GM21381 (cell line): Measurements from ENCODE around the gene POU4F3.
"Not testable (repeated sequence)": the region's sequence is repeated elsewhere in the genome, so short reads cannot be mapped to it uniquely, and the experiment has no call there.

Experiments
- ATAC-seq: cut with Tn5 transposase; IDR thresholded peaks from one replicate; pipeline ENCODE4 v1.9.1; 2021; ENCODE audit warnings: mild to moderate bottlenecking, moderate library complexity; ENCODE audit not compliant: unreplicated experiment

The POU4F3 gene, protein sequence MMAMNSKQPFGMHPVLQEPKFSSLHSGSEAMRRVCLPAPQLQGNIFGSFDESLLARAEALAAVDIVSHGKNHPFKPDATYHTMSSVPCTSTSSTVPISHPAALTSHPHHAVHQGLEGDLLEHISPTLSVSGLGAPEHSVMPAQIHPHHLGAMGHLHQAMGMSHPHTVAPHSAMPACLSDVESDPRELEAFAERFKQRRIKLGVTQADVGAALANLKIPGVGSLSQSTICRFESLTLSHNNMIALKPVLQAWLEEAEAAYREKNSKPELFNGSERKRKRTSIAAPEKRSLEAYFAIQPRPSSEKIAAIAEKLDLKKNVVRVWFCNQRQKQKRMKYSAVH

DNA sequence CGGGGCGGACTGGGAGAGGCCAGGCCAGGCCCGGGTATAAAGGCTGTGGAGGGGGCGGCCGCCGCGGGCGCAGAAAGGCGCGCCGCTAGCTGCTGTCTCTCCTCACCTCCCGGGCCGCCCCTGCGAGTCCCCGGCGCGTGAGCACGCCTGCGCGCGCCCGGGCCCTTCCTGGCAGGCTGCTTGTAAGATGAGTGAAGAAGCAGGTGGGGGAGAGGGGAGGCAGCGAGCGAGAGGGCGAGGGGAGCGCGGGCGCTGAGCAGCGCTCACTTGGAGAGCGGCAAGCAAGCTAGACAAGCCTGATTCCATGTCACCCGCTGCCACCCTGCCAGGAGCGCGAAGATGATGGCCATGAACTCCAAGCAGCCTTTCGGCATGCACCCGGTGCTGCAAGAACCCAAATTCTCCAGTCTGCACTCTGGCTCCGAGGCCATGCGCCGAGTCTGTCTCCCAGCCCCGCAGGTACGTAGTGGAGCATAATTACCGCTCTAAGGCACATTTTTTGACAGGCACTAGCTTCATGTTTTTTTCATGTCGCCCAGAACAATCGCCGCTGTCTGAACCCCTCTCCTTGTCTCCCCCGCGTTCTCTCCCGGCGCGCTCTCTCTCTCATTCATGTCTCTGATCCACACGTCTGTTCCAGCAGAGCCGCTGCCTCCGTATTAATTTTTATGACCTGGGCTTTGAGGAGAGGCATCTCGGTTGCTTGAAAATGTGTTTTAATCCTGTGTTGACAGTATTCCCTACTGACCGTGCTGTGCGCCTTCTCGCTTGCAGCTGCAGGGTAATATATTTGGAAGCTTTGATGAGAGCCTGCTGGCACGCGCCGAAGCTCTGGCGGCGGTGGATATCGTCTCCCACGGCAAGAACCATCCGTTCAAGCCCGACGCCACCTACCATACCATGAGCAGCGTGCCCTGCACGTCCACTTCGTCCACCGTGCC lies at the start of gene POU4F3:
TSS of gene POU4F3 (plus strand) at position 66 of the 941 bp plus-strand sequence. CDS start at position 340, 274 bp downstream.
- ATAC-seq, result no peak

DNA sequence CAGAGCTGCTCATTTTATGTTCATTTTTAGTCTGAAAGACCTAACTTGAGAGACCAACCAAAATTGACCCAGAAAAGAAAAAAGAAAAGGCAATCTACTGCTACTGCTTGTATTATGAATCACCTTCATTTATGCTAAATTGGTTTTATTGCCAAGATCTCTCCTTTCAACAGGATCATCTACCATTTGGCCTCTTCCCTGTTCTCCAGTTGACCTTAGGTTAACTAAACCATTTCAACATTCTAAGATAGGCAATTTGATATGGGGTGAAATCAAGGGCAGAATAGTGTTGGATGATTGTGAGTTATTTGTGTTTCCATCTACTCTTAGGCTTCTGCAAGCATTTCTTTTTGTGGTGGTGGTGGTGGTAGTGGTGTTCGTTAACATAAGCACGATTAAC lies 48.3 kb upstream of the POU4F3 start:
- ATAC-seq, result no peak

DNA sequence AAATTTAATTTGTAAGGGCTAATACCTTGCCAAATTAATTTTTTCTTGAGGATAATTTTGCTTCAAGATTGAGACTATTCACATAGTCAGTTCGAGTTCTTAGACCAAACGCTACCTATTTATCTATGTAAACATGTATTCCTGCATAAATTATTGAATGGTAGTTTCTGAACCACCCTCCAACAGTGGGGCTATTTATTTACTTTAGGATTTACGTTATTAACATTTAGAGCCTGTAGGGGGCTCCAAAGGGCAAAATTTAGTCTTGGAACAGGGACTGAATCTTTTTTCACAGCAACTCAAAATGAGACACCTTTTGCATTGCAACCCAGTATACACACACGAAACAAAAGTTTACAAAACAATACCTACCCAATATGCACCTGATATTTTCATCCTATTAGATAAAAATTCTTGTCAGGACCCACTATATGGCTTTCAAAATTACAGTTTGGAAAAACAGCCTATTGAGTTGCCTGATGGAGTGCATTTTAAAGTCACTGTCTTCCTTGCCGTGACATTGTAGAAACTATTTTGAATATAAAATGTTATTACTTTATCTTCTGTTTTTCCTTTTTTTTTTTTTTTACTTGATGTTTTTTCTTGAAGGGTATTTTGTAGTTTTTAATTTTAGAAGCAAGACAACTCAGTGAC lies 47.1 kb upstream of the POU4F3 start:
- ATAC-seq, result peak; percentile 57

DNA sequence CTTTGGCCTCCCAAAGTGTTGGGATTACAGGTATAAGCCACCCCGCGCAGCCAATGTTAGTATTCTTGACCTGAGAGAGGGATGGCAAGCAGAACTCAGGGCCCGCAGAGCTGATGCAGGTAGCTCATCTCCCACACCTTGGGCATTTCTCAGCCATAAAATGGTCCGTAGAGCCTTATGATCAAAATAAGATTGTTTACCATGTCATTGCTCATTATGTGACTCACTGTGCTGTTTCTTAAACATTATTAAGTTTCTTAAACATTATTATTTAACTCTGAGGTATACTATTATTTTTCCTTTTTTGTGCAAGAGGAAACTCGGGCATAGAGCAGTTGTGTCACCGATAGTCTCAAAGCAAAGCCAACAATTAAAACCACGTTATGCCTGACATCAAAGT lies 42.4 kb upstream of the POU4F3 start:
- ATAC-seq, result no peak

DNA sequence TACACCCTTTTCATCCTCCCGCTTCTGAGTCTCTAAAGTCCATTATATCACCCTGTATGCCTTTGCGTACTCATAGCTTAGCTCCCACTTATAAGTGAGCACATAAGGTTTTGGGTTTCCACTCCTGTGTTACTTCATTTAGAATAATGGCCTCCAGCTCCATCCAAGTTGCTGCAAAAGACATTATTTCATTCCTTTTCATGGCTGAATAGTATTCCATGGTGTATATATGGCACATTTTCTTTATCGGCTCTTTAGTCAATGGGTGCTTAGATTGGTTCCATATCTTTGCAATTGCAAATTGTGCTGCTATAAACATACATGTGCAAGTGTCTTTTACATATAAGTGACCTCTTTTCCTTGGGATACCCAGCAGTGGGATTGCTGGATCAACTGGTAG lies 39.7 kb upstream of the POU4F3 start:
- ATAC-seq, result not testable (repeated sequence)

DNA sequence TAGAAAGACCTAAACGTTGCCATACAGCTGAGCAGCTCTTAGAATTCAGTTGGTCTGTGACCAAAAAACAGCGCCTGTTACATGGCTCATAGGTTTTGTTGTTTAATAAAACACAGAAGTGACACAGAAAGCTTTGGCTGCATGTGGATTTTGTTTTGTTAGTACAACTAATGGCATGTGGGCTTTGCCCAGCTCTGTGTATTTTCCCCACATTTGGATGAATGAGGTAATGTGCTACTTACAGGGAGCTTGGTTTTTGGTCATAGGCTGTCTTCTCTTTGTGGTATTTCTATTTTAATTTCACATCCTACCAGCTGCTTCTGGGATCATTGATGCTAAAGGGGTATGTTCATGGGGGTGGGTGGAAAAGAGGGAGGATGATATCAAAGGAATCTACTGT lies 37.0 kb upstream of the POU4F3 start:
- no peak for ATAC-seq

DNA sequence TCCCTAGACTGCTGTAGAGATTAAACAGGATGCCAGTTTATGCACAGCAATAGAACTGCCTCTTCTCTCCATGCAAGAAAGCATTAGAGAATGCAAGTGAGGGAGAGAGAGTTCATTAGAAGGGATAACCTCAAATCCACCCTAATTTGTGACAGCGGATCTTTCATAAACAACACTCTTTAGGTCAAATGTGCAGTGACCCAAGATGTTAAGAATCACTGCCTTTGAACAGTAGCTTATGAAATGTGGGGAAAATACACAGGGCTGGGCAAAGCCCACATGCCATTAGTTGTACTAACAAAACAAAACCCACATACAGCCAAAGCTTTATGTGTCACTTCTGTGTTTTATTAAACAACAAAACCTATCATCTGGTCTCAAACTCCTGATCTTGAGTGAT lies 36.2 kb upstream of the POU4F3 start:
- ATAC-seq, result no peak

DNA sequence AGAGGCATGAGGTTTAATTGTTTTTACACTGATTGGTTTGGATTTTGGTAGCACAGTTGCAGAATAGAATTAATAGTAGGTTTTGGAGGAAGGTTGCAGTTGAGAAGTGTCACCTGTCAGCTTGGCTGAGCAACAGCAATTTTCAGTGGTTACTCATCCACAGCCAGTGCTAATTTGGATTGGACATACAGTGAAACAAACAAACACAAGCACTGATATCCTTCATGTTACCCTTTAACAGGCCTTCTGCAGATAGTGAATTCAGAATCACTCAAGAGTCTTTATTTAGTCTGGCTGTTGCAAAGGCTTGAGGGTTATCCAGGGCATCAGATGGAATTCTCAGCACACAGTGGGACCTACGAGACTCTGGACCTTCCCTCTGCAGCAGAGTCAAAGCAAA lies 31.8 kb upstream of the POU4F3 start:
- no peak for ATAC-seq

DNA sequence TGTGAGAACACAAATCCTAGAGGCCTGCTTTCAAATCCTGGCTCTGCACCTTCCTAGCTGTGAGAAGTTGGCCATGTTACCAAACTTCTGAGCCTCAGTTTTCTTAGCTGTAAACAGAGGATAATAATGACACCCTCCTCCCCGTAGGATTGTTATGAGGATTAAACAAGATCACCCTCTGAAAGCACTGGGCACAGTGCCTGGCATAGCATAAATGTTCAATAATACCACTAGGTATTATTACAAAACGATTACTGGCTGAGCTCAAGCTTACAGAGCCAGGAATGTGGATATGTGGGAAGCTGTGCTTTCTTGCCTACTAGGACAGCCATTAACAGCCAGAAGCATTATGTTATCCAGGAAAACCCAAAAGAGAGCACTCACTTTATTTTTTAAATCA lies 30.8 kb upstream of the POU4F3 start:
- ATAC-seq, result no peak

DNA sequence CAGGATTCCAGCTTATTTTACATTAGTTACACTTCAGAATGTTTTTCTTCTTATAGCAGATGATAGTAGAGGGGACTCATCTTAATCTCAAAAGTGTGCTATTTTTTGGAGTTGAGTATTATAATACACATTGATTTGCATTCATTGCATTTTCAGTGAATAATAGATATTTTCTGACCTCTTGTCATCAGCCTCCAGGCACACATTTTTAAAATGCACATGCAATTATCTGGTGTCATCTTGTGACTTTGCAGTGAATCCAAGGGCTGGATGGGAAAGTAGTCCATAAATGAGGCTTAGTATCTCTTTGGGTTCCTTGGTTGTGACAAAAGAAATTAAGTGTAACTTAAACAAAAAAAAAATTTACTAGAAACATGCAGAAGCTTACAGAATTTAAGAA lies 28.1 kb upstream of the POU4F3 start:
- ATAC-seq, result no peak

DNA sequence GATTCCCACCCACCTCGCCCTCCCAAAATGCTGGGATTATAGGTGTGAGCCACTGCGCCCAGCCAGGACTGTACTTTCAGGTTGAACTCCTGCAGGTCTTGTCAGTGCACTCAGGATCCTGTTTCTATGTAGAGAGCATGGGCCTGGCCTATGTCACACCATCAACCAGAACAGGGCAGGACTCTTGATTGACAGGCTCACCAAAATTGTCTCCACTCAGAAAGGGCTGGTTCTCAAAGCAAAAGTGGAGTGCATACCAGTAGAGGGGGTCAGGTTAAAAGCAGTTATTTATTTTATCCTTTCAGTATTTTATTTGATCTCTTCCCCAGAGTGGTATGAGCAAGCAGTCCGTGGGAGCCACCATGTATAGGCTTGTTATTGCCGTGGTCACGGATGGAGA lies 27.4 kb upstream of the POU4F3 start:
- no peak for ATAC-seq

DNA sequence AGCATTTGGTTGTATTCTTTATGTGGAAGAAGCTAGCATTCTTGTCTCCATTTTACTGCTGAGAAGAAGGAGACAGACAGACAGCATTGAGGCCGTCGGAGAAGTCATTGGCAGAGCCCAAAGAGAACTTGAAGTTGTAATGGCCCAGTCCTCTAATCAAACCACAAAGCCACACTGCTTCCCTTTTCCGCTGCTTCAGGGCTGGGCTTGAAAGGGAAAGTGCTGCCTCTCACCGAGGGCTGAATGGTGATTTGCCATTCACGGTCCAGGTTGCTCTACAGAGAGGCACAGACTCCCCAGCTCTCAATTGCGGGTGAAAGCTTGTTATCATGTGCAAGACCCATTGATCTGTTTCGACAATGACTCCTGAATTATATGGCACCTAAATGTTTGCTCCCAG lies 25.6 kb upstream of the POU4F3 start:
- no peak for ATAC-seq

DNA sequence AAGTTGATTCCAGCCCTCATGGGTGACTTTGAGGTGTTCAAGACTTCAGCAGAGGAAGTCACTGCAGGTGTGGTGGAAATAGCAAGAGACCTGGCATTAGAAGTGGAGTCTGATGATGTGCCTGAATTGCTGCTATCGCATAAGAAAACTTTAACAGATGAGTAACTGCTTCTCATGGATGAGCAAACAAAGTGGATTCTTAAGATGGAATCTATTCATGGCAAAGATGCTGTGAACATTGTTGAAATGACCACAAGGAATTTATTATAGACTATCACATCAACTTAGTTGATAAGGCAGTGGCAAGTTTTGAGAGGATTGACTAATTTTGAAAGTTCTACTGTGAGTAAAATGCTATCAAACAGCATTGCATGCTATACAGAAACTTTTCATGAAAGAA lies 17.1 kb upstream of the POU4F3 start:
- no peak for ATAC-seq

DNA sequence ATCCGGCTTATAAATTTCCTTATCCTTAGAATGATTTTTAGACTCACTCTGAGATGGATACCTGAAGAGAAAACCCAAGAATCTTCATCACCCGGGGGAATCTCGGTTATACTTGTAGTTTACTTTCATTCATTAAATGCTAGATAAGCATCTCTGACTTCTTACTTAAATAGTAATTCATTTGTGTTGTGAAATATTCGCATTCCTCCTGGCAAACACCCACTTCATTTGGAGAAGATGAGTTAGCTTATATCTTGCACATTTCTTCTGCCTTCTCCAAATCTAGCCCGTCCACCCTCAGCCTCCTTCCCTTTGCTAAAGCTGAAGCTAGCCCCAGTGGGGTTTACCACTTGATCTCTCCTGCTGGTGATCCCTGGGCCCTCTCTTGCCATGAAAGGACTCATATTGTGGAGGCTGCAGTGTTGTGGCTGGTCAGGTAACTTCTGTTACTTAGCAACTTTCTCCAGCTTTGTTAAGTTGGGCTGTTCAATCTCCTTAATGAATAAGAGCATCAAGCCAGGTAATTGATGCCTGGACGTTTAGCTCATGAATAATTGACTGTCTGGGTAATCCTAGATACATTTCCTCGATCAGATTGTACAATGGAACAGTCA lies 11.3 kb upstream of the POU4F3 start:
- ATAC-seq, result no peak

DNA sequence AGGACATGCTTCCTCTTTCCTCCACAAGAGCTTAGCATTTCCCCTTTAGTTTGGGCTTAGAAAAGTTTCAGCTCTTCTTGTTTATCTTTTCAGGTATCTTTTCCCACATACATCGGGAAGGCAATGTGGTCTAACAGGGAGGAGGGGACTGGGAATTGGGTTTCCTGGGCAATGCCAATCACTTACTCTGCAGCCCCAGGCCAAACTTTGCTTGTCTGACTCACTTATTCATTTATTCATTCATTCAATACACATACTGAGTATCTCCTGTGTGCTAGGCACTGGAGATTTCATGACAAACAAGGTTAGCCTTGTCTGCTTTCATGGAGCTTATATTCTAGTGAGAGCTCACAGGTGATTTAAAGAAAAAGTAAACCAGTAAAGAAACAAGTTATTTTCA lies 10.7 kb upstream of the POU4F3 start:
- no peak for ATAC-seq

DNA sequence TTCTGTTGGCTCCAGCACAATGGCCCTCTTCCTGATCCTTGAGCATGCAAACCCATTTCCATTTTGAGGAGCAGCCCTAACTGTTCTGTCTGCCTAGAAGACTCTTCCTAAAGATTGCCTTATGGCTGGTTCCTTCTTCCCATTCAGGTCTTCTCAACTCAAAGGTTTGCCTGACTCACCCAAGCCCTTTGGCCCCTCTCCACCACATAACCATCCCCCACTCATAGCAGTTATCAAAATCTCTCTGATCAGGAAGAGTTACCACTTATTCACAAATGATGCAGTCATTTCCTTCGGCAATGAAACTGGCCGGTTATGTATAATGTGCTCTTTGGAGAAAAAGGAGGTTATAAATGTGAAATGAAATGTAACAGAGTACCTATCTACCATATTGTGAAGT lies 8.9 kb upstream of the POU4F3 start:
- no peak for ATAC-seq

DNA sequence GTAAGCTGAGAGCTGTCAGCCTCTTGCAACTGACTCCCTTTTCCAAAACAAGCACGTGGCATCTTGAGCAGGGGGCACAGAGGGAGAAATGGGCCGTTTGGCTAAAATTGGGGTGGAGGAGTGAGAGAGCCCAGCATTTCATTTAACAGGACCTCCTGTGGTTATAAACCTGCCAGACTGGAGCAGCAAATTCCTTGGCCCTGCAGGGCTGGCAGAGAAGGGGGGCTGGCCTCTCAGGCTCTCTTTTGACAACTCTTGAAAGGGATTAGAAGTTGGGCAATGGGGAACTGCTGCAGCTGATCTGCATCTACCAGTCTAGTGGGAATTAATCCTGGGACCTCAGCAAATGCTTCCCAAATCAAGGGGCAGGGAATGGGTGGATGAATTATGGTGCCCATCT lies 7.2 kb upstream of the POU4F3 start:
- ATAC-seq, result no peak

DNA sequence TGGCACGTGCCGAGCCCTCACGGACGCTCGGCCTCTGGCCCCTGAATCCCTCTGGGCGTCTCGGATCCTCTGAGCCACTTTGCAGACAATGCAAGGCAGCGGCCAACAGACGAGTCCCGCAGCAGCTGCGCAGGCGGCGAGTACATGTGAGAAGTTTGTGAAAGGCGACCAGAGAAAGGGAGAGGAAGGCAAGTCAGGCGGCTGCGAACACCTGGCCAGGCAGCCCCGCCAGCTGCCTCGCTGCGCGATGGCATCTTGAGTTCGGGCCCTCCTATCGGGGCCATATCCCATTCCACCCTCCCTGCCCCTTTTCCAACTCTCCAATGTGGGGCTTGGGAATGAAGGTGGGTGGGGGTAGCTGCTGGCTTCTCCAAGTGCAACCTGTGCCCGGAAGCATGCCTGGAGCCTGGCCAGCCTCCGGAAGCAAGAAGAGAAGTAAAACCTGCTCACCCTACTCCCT lies 4.5 kb upstream of the POU4F3 start:
- no peak for ATAC-seq

DNA sequence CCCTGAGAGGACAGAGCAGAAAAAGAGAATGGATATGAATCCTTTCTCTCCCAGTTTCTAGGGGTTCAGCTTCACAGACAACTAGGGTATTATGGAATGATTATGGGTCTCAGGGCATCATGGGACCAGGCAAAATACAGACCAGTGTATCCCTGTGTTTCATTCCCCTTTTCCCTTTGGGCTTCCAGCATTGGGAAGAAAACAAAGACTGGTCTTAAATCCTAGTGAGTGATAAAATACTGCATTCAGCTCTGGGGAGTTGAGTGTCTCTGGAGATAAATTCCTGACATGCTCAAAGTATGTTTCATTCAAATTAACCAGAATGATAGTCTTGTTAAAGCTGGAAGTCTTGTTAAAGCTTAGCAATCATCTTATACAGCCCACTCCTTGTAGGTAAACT lies 2.4 kb upstream of the POU4F3 start:
- no peak for ATAC-seq

DNA sequence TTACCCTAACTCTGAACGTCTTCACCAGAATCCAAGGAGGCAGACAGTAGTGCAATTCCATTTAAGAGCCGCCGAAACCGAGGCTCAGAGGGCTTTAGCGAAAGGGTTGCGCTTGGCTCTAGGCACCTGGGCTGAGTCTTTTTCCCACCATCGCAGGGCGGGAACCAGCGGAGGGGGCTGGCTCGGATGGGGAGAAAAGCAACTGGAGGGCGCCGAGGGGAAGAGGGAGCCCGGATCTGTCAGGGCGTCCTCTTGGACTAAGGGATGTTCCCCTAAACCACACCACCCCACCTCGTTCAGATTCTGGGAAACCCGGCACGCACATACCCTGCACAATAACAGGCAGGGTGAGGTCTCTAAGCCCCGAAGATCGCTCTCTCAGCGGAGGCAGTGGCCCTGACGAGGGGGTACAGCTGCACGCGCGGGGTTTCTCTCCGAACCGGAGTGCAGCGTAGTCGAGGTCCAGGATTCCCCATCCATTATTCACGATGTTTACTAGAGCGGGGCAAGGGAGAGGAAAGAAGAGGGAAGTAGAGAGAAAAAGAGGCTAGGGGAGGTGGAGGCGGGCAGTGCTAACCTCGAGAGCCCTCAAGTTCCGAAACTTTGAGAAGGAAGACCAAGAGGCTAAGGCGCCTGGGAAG lies 1.3 kb upstream of the POU4F3 start:
- ATAC-seq, result no peak

DNA sequence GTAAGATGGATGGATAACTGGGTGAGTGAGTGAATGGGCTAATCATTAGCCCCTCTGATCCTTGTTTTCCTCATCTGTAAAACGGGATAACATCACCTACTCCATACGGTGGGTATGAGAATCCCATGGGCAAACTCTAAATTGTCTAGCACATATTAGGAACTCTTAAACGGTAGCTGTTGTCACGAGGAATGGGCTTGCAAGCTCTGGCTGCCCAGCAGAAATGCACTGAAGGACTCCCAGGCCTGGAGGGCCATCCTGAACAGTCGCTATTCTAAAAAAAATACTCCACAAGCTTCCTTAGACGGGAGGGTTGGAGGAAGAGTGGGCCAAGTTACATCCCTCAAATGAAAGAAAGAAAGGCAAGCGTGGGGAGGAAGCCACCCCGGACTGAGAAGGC lies 711 bp upstream of the POU4F3 start:
- no peak for ATAC-seq
